H1 (cell line): Measurements from ENCODE around the gene RAI14. TPM values are rescaled to one million over a fixed set of nuclear protein-coding genes. Genes with fewer than 3 reads are reported as not detected.

Experiments
- ATF2 ChIP-seq: IDR thresholded peaks from 2 replicates; pipeline ENCODE4 v1.6.1; 2012; ENCODE audit warnings: low read length, inconsistent platforms
- CHD1 ChIP-seq: IDR thresholded peaks from 2 replicates; pipeline ENCODE4 v1.6.1; 2012; ENCODE audit warnings: low read depth, low read length, improper control_type of control experiment
- CHD7 ChIP-seq: fragments of 300-600 bp; sonication (generic); IDR thresholded peaks from 2 replicates; pipeline ENCODE4 v1.7.1; 2012; ENCODE audit warnings: low read length, moderate library complexity, mild to moderate bottlenecking, inconsistent platforms; ENCODE audit not compliant: insufficient replicate concordance
- E2F6 ChIP-seq: IDR thresholded peaks from 2 replicates; pipeline ENCODE4 v1.6.1; 2012; ENCODE audit warnings: inconsistent platforms
- MAFK ChIP-seq: IDR thresholded peaks from 2 replicates; pipeline ENCODE4 v1.6.1; 2012; ENCODE audit warnings: low read depth, mild to moderate bottlenecking, improper control_type of control experiment, low read length
- POLR2AphosphoS5 ChIP-seq: IDR thresholded peaks from 2 replicates; pipeline ENCODE4 v1.6.1; 2011; ENCODE audit warnings: low read depth, low read length
- RFX5 ChIP-seq: IDR thresholded peaks from 2 replicates; pipeline ENCODE4 v1.6.1; 2011; ENCODE audit warnings: low read depth, low read length, improper control_type of control experiment, borderline replicate concordance
- RNF2 ChIP-seq: fragments of 200-900, 300-1000 bp; sonication (generic); IDR thresholded peaks from 2 replicates; pipeline ENCODE4 v1.7.1; 2016; ENCODE audit warnings: borderline replicate concordance, low read depth, mild to moderate bottlenecking, antibody characterized with exemption, low read length; ENCODE audit not compliant: poor library complexity, severe bottlenecking; ENCODE audit errors: missing control alignments
- SIX5 ChIP-seq: IDR thresholded peaks from 2 replicates; pipeline ENCODE4 v1.6.1; 2011; ENCODE audit warnings: mild to moderate bottlenecking, low read depth, low read length
- SP4 ChIP-seq: IDR thresholded peaks from 2 replicates; pipeline ENCODE4 v1.6.1; 2012; ENCODE audit warnings: low read length, inconsistent platforms
- polyA plus RNA-seq, 7 experiments: library from polyadenylated mRNA; depleted of rRNA in 3 of 7; stranded (reverse) in 5 of 7; unstranded in 2 of 7; fragments of >200 nt in 5 of 7; fragments of 200-250 nt in 2 of 7; gene quantifications; 1 replicate in 5 of 7; 2 replicates in 1 of 7; 4 replicates in 1 of 7; pipeline versions ENCODE4 v1.2.1 to v1.2.3, GENCODE V29; 2011 to 2013; ENCODE audit warnings: missing spikeins in 2 of 7, mixed read lengths in 2 of 7
- total RNA-seq: library from RNA; stranded (reverse); fragmentation: NEBNext Ultra II Directional; extraction: Animal tissue kit (Norgen Biotek cat#: 25700); gene quantifications from 2 replicates; pipeline ENCODE4 v1.2.1, GENCODE V29; 2021

The RAI14 gene
- total and polyA plus RNA-seq, 2 of the 8 experiments (the other 6 are each of a cell fraction or from before 2014, with no cell fraction given) = 48.4 to 210 TPM

- TF ChIP-seq CHD7 (no peak), SP4 (no peak), RFX5 (no peak), CHD1 (no peak), SIX5 (no peak), ATF2 (no peak), E2F6 (no peak), MAFK (no peak), POLR2AphosphoS5 (no peak), RNF2 (no peak)
These were observed 7.3 kb upstream of the RAI14 start (continued) for GRCh38 chr5:34648840-34649158.
